HepG2 (cell line): ENCODE results near the gene CDH22. TPM values are rescaled to one million over a fixed set of nuclear protein-coding genes. Genes with fewer than 3 reads are reported as not detected.
A peak's percentile ranks its signal among the peaks of the same experiment; 100 is the strongest.

ENCODE experiments used
- ADNP ChIP-seq: sonication (generic); formaldehyde crosslinking; IDR thresholded peaks from 2 replicates; pipeline ENCODE4 v1.4.0; 2020; ENCODE audit warnings: missing genetic modification reagents
- ARID3A ChIP-seq: IDR thresholded peaks from 2 replicates; pipeline ENCODE4 v1.6.1; 2012; ENCODE audit warnings: low read depth, low read length, improper control_type of control experiment
- BRF2 ChIP-seq: sonication (generic); formaldehyde crosslinking; IDR thresholded peaks from 2 replicates; pipeline ENCODE4 v1.8.1; 2022; ENCODE audit warnings: mild to moderate bottlenecking, missing genetic modification reagents
- ELF3 ChIP-seq: IDR thresholded peaks from 2 replicates; pipeline ENCODE4 v1.6.1; 2016; ENCODE audit warnings: missing genetic modification reagents, missing compliant biosample characterization
- FOSL2 ChIP-seq: sonication (generic); formaldehyde crosslinking; IDR thresholded peaks from 2 replicates; pipeline ENCODE4 v1.4.0; 2020; ENCODE audit warnings: missing genetic modification reagents
- FOXK1 ChIP-seq: sonication (generic); formaldehyde crosslinking; IDR thresholded peaks from 2 replicates; pipeline ENCODE4 v1.4.0; 2020; ENCODE audit warnings: low read depth, missing genetic modification reagents, borderline replicate concordance
- HINFP ChIP-seq: sonication (generic); formaldehyde crosslinking; IDR thresholded peaks from 2 replicates; pipeline ENCODE4 v1.4.0; 2020; ENCODE audit warnings: low read depth, mild to moderate bottlenecking, missing genetic modification reagents
- HMG20A ChIP-seq: IDR thresholded peaks from 2 replicates; pipeline ENCODE4 v1.6.1; 2016; ENCODE audit warnings: borderline replicate concordance
- SAP130 ChIP-seq: IDR thresholded peaks from 2 replicates; pipeline ENCODE4 v1.6.1; 2016; ENCODE audit warnings: low read depth
- SOX5 ChIP-seq: IDR thresholded peaks from 2 replicates; pipeline ENCODE4 v1.6.1; 2016; ENCODE audit warnings: borderline replicate concordance
- ZBTB21 ChIP-seq: sonication (generic); formaldehyde crosslinking; IDR thresholded peaks from 2 replicates; pipeline ENCODE4 v1.4.0; 2020; ENCODE audit warnings: missing genetic modification reagents
- ZMYM3 ChIP-seq: sonication (generic); formaldehyde crosslinking; IDR thresholded peaks from 2 replicates; pipeline ENCODE4 v1.5.1; 2020; ENCODE audit warnings: mild to moderate bottlenecking, missing genetic modification reagents
- ZNF3 ChIP-seq: IDR thresholded peaks from 2 replicates; pipeline ENCODE4 v1.7.0; 2017; ENCODE audit warnings: inconsistent platforms
- ZNF557 ChIP-seq: sonication (generic); formaldehyde crosslinking; IDR thresholded peaks from 2 replicates; pipeline ENCODE4 v1.4.0; 2020; ENCODE audit warnings: missing genetic modification reagents
- ZNF574 ChIP-seq: sonication (generic); formaldehyde crosslinking; IDR thresholded peaks from 2 replicates; pipeline ENCODE4 v1.4.0; 2020; ENCODE audit warnings: missing genetic modification reagents
- ZNF629 ChIP-seq: sonication (generic); formaldehyde crosslinking; conservative IDR thresholded peaks from 2 replicates; pipeline ENCODE4 v1.5.0; 2020; ENCODE audit warnings: missing genetic modification reagents
- ZNF776 ChIP-seq: sonication (generic); formaldehyde crosslinking; IDR thresholded peaks from 2 replicates; pipeline ENCODE4 v1.4.0; 2020; ENCODE audit warnings: mild to moderate bottlenecking, missing genetic modification reagents
- polyA plus RNA-seq, 8 experiments: library from polyadenylated mRNA; depleted of rRNA in 3 of 8; stranded (reverse) in 7 of 8; unstranded in 1 of 8; fragments of >200 nt; fragmentation: Illumina TruSeq in 4 of 8; extraction: Trizol in 4 of 8; gene quantifications; 2 replicates each; pipeline versions ENCODE4 v1.2.1 to v1.2.3, GENCODE V29; 2011 to 2016; ENCODE audit warnings: low read depth in 4 of 8, missing spikeins in 1 of 8, mixed read lengths in 1 of 8; ENCODE audit not compliant: insufficient read depth in 1 of 8
- total RNA-seq, 5 experiments: library from RNA; depleted of rRNA; stranded (reverse); fragments of >200 nt; fragmentation: Illumina TruSeq; extraction: Trizol; gene quantifications; 2 replicates each; pipeline ENCODE4 v1.2.3, GENCODE V29; 2016; ENCODE audit warnings: low read depth in 1 of 5
- TF ChIP-seq, protein P1 (sequence below): sonication (generic); formaldehyde crosslinking; IDR thresholded peaks from 2 replicates; pipeline ENCODE4 v1.5.1; 2020; ENCODE audit warnings: missing genetic modification reagents, mild to moderate bottlenecking, borderline replicate concordance
- TF ChIP-seq, protein P2 (sequence below): sonication (generic); formaldehyde crosslinking; IDR thresholded peaks from 2 replicates; pipeline ENCODE4 v1.5.0; 2020; ENCODE audit warnings: missing genetic modification reagents, mild to moderate bottlenecking, borderline replicate concordance

CDH22 gene
- total and polyA plus RNA-seq, 2 of the 13 experiments (the other 11 are each of a cell fraction or from before 2014, with no cell fraction given), result not detected

DNA sequence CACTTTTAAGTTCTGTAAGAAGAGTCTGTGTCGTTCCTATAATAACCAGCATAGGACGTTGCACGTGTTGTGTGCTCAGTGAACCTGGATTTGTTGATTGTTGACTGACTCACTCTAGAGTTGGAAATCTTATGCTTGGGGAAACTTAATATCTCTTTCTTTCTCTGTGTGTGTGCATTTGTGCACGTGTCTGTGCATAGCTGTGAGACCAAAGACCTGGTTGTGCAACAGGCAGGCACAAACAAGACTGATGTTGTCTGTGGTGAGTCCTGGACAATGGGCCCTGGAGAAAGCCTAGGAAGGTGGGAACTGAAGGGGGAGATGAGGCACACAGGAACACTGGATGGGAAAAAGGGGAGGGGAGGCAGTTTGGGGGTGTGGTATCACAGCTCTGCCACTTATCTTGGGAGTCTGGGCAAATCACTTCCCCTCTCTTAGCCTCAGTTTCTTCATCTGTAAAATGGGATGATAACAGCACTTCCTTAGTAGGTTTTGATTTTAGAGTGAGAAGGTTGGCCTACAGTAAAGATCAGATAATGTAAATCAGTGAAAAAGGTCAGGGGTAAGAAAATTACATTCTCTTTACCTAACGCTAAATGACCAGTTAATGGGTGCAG is 181.8 kb downstream of the CDH22 start (continued):
- TF ChIP-seq SAP130 (CRISPR knock-in tag) (0 out of 2 replicates have a peak, but pooled peaks have one; percentile 56), ZNF557 (no peak), ZNF776 (CRISPR knock-in tag) (no peak), ARID3A (peak; percentile 24; the same call in 1 of the 2 replicates), ZMYM3 (CRISPR knock-in tag) (peak; percentile 88), BRF2 (CRISPR knock-in tag) (no peak), ZBTB21 (CRISPR knock-in tag) (no peak), ADNP (CRISPR knock-in tag) (no peak), FOXK1 (CRISPR knock-in tag) (peak; percentile 14; the same call in 1 of the 2 replicates), ZNF574 (CRISPR knock-in tag) (no peak), FOSL2 (peak; percentile 75), SOX5 (peak; percentile 91), HINFP (no peak), ELF3 (CRISPR knock-in tag) (0 out of 2 replicates have a peak, but pooled peaks have one; percentile 14), ZNF3 (peak; percentile 96), ZNF629 (CRISPR knock-in tag) (peak; percentile 95), HMG20A (CRISPR knock-in tag) (no peak)
- TF ChIP-seq, protein P1, sequence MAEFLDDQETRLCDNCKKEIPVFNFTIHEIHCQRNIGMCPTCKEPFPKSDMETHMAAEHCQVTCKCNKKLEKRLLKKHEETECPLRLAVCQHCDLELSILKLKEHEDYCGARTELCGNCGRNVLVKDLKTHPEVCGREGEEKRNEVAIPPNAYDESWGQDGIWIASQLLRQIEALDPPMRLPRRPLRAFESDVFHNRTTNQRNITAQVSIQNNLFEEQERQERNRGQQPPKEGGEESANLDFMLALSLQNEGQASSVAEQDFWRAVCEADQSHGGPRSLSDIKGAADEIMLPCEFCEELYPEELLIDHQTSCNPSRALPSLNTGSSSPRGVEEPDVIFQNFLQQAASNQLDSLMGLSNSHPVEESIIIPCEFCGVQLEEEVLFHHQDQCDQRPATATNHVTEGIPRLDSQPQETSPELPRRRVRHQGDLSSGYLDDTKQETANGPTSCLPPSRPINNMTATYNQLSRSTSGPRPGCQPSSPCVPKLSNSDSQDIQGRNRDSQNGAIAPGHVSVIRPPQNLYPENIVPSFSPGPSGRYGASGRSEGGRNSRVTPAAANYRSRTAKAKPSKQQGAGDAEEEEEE (CRISPR knock-in tag), result no peak
- TF ChIP-seq, protein P2, sequence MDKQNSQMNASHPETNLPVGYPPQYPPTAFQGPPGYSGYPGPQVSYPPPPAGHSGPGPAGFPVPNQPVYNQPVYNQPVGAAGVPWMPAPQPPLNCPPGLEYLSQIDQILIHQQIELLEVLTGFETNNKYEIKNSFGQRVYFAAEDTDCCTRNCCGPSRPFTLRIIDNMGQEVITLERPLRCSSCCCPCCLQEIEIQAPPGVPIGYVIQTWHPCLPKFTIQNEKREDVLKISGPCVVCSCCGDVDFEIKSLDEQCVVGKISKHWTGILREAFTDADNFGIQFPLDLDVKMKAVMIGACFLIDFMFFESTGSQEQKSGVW (CRISPR knock-in tag), result no peak
